ENCODE measurements around the gene CCDC32.

The CCDC32 gene

DNA sequence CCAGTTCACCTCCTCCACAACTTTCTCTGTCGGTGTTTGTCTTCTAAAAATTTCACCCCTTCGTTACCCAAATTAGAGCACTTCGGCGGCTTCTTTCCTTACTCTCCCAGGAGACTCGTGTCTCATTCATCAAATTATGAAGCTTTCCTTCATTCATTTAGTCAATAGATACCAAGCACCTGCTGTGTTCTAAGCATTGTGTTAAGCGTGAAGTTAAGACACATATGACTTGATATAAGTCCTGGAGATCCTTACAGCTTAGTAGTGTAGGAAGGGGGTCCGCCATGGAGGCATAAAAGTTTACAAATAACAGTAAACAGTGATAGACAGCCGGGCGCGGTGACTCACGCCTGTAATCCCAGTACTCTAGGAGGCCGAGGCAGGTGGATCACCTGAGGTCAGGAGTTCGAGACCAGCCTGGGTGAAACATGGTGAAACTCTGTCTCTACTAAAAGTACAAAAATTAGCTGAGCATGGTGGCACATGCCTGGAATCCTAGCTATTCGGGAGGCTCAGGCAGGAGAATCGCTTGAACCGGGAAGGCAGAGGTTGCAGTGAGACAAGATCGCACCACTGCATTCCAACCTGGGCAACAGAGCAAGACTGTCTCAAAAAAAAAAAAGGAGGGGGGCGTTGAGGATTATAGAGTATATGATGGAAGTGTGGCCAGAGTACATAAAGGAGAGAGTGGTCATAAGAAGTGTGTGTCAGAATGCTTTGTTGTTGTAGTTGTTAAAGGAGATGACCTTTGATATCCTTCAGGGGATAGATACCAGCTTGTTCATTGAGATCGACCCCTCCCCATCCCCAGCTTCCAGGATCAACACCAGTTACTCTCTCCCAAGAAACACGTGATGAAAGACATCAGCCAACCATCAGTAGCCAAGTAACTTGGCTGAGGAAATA is 744 bp upstream of the CCDC32 start:
- no peak for DNase-seq

DNA sequence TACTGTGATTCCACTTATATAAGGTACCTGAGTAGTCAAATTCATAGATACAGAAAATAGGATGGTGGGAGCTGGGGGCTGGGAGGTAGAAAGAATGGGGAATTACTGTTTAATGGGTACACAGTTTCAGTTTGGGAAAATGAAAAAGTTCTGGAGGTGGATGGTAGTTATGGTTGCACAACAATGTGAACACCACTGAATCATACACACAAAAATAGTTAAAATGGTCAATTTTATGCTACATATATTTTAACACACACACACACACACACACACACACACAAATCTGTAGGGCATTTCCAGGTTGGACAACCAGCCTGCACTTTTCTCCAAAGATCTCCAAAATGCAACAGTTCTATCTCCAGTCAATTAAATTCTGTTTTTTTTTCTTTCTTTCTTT is 1.4 kb downstream of the CCDC32 start:
- DNase-seq, result no peak

- no peak for DNase-seq
Observed at GRCh38 chr15:40562691-40563090, 2.2 kb downstream of the CCDC32 start.

GRCh38 chr15:40558952-40559742 is 5.7 kb downstream of the CCDC32 start:
- DNase-seq, result no peak

DNA sequence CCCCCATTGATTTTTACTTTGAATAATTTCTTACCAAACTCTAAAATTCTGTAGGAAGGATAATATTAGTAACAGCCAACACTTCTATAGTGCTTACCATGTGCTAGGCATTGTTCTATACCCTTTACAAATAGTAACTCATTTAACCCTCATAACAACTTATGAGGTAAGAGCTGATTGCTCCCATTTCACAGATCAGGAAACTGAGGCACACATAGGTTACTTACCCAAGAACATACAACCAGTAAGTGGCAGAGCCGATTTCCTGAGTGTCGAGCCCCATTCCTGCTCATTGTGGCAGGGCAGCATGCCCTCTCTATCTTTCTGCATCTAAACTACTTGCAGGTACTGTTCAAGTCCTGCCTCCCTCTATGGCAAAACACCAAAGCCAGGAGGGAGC is 9.0 kb downstream of the CCDC32 start:
- DNase-seq, result no peak

DNA sequence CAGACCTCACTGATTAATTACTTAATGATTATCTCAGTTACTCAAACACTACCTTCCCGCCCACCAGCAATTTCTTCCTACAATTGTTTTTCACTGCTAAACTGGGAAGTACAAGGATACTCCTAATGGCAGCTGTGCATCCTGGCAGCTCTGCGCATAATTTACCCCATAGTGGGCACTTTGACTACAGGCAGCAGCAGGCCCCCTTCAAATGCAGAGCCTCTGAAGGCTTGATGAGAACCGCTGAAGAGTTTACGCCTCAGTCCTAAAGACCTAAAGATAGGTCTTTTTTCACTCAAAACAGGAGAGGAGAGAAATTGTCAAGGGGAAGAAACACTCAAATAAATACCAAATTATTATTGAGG is 10.7 kb downstream of the CCDC32 start:
- DNase-seq, result no peak

- no peak for DNase-seq
Observed at GRCh38 chr15:40550341-40551037, 14.4 kb downstream of the CCDC32 start.

- DNase-seq, result no peak
Observed at GRCh38 chr15:40549894-40550293, 14.9 kb downstream of the CCDC32 start.

GRCh38 chr15:40548610-40549009 is 16.2 kb downstream of the CCDC32 start:
- DNase-seq, result no peak

DNA sequence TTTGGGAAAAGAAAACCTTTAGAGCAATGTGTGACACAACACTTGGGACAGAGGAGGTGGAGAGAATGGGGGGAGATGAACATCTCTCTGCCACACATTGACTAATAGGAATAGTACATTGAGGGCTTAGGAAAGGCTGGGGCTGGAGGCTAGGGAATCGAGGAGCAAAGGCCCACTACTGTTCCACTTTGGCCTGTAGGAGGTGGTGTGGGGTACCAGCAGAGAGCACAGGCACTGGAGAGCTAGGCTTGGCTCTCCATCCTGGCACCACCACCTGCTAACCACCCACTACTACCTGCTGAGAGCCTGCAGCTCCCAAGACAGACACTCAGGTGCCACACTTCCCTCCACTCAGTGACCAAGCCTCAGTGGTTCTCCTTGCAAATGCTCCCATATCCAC is 19.4 kb downstream of the CCDC32 start:
- no peak for DNase-seq

DNA sequence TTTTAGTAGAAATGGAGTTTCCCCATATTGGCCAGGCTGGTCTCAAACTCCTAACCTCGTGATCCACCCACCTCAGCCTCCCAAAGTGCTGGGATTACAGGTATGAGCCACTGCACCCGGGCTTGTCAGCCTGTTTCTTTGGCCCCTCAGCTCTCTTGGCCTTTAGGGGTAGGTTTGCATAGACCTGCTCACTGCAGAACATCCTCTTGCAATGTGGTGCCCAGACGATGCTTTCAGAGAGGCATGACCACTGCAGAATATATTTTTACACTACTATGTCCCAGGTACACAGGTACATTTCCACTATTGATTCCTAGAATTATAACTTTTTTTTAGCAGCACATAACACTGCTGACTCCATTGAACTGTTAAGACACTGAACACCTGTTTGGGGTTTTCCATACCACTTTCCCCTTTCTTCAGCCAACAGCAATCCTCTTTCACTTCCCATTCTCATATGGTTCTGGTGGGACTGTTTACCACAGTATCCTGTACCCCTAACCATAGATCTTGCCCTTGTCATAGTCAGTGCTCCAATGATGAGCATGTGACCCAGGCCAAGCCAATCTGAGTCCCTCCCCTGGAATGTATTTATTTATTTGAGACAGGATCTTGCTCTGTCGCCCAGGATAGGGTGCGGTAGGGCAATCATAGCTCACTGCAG is 21.1 kb downstream of the CCDC32 start:
- no peak for DNase-seq

GRCh38 chr15:40543082-40543481 is 21.8 kb downstream of the CCDC32 start:
- DNase-seq, result no peak

GRCh38 chr15:40538976-40539375 is 25.9 kb downstream of the CCDC32 start:
- no peak for DNase-seq

DNA sequence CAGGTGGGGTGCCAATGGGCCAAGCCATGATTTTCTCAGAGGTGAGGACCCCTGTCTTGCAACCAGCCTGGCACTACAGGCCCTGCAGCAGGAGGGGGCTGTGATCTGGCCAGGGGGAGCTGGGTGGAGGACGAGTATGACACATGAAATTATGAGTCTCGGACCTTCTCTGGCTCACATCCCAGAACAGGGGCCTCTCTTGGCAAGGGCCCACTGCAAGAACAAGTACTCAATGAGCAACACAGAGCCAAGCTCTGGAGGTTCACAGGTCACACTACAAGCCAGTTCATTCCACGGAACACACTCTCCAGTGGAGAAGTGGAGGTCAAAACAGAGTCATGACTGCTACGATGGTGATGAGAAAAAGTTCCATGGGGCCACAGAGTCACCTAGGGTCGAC is 28.3 kb downstream of the CCDC32 start:
- DNase-seq, result no peak

- DNase-seq, result no peak
Observed at GRCh38 chr15:40534371-40534770, 30.5 kb downstream of the CCDC32 start.

- DNase-seq, result no peak
Observed at GRCh38 chr15:40533763-40534364, 31.0 kb downstream of the CCDC32 start.

GRCh38 chr15:40528801-40529200 is 36.0 kb downstream of the CCDC32 start:
- DNase-seq, result no peak

DNA sequence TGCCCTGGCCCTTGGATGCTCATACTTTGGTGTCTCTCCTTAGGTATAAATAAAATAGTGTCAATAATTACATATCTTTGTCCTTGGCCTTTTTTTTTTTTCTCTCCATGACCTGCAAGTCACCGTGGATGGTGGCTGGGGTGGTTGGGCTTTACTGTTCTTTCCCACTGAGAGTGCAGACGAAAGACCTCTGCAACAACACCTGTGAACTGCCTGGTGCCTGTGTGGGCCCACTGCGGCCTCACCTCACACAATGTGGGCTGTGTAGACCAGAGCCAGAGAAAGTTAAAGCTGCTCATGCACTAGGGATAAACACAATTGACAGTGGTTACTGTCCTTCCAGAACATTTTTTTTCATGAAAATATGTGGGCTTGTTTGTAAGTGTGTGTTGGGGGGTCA is 39.0 kb downstream of the CCDC32 start:
- DNase-seq, result no peak

DNA sequence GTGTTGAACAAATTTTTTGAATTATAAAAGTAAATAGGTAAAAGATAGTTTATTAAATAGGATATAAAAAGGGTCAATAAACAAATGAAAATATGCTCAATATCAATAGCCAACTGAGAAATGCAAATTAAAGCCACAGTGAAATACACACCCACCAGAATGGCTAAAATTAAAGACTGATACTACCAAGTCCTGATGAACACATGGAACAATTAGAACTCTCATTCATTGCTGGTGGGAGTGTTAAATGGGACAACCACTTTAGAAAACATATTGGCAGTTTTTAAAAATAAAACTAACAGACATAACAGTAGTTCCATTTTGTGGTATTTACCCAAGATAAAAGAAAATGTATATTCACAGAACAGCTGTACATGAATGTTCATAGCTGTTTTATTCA is 41.2 kb downstream of the CCDC32 start:
- DNase-seq, result no peak

DNA sequence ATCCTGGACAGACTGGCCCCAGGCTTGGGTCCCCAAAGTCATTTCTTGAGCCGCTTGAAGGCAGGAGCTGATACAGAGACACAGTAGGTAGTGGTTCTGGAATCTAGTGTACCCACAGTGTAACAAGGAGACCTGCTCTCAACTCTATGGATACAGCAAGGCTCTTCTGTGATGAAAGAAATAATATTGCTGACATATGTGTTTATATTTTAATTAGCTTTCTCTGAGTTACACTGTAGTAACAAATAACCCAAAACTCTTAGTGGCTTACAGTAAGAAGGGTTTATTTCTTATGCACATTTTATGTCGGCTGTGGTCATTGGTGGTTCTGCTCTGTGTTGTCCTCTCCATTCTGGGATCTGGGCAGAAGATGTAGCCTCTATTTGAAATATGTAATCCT is 48.5 kb downstream of the CCDC32 start:
- DNase-seq, result no peak

DNA sequence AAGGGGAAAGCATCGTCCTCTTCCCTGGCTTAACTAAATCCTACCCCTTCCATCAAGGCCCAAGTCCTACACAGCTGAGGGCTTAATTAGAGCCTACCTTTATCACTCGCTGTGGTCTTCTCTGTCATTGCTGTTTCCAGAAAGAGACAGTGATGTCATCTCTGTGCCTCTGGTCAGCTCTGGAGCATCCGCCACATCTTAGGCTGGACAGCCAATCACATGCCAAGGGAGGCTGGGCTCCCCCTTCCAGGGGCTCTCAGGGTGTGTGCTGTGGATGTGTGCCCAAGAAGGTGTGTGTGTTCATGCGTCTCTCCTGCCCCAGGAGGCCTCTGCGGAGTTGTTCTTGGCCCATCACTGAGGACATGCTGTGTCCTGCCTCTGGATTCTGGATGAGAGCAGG is 51.2 kb downstream of the CCDC32 start:
- no peak for DNase-seq

GRCh38 chr15:40512440-40512839 is 52.4 kb downstream of the CCDC32 start:
- DNase-seq, result no peak
